ENCODE results near the gene ATF7IP2. TPM values are rescaled to one million over a fixed set of nuclear protein-coding genes. Genes with fewer than 3 reads are reported as not detected.
A peak's percentile ranks its signal among the peaks of the same experiment; 100 is the strongest.

Gene ATF7IP2
- polyA plus RNA-seq, 2 donors, result 4.9 to 6.4 TPM

DNA sequence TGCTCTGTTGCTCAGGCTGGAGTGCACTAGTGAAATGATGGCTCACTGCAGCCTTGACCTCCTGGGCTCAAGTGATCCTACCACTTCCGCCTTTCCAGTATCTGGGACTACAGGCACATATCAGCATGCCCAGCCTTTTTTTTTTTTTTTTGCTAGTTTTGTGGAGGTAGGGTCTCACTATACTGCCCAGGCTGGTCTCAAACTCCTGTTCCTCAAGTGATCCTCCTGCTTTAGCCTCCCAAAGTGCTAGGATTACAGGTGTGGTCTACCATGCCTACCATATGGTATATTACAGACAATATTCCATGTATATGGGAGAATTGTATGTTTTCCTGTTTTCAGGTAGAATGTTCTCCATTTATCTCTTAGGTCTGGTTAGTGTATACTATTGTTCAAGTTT lies 12.3 kb upstream of the ATF7IP2 start:
- H3K36me3 ChIP-seq (ENCODE audit: control insufficient read depth in 2 of 2, insufficient read depth in 2 of 2, low read length in 1 of 2), result no peaks in the 10 kb centered on the region

DNA sequence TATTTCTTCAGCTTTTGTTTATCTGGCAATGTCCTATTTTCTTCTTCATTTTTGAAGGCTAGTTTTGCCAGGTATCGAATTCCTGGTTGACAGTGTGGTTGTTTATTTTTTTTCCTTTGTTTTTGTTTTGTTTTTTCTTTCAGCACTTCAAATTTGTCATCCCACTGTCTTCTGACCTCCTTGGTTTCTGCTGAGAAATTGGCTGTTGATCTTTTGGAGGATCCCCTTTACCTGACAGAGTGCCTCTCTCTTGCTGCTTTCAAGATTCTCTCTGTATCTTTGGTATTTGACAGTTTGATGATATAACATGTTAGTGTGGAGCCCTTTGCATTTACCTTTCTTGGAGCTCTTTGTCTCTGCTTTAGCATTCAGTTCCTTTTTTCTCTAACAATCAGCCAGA lies 9.6 kb upstream of the ATF7IP2 start:
- Histone ChIP-seq H3K27ac (ENCODE audit: low read depth in 2 of 2, low read length in 1 of 2) (no peak overlapping the region), H3K4me3 (ENCODE audit: low read depth in 1 of 2, low read length in 2 of 2) (no peak overlapping the region), H3K4me1 (ENCODE audit: control insufficient read depth in 2 of 2, insufficient read depth in 2 of 2, low read length in 1 of 2) (no peaks in the 10 kb centered on the region), H3K9me3 (ENCODE audit: control insufficient read depth in 2 of 2, insufficient read depth in 1 of 2, low read depth in 1 of 2, low read length in 1 of 2) (no peaks in the 10 kb centered on the region), H3K27me3 (ENCODE audit: control insufficient read depth in 1 of 2, insufficient read depth in 2 of 2, low read length in 2 of 2) (no peaks in the 10 kb centered on the region), H3K36me3 (ENCODE audit: control insufficient read depth in 2 of 2, insufficient read depth in 2 of 2, low read length in 1 of 2) (no peaks in the 10 kb centered on the region)
- 85 to 86% methylated on average over 1 of the region's 1 CpG for WGBS, 2 donors

More for the DNA sequence above, 12.3 kb upstream of the ATF7IP2 start:
- Histone ChIP-seq H3K27ac (ENCODE audit: low read depth in 2 of 2, low read length in 1 of 2) (no peak overlapping the region), H3K4me1 (ENCODE audit: control insufficient read depth in 2 of 2, insufficient read depth in 2 of 2, low read length in 1 of 2) (no peaks in the 10 kb centered on the region), H3K9me3 (ENCODE audit: control insufficient read depth in 2 of 2, insufficient read depth in 1 of 2, low read depth in 1 of 2, low read length in 1 of 2) (no peaks in the 10 kb centered on the region), H3K27me3 (ENCODE audit: control insufficient read depth in 1 of 2, insufficient read depth in 2 of 2, low read length in 2 of 2) (no peaks in the 10 kb centered on the region), H3K4me3 (ENCODE audit: low read depth in 1 of 2, low read length in 2 of 2) (no peak overlapping the region)
- WGBS, 2 donors, result 93 to 100% methylated on average over 1 of the region's 1 CpG

DNA sequence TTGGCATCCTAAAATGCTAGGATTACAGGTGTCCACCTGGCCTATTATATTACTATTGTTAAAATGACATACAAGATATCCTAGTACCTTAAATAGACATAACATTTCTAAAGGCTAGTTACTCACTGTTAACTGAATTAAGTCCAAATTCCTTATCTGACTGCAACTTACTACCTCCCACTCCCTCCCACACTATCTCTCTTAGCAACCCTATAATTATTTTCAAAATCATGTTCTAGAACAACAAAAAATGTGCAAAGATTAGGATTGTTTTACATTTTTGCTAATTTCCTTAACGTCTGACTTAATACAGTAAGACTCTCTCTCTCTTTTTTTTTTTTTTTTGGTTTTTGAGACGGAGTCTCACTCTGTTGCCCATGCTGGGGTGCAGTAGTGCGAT lies 2.2 kb upstream of the ATF7IP2 start:
- Histone ChIP-seq H3K27me3 (ENCODE audit: control insufficient read depth in 1 of 2, insufficient read depth in 2 of 2, low read length in 2 of 2) (no peaks in the 10 kb centered on the region), H3K36me3 (ENCODE audit: control insufficient read depth in 2 of 2, insufficient read depth in 2 of 2, low read length in 1 of 2) (no peaks in the 10 kb centered on the region), H3K4me3 (ENCODE audit: low read depth in 1 of 2, low read length in 2 of 2) (no peak overlapping the region), H3K27ac (ENCODE audit: low read depth in 2 of 2, low read length in 1 of 2) (no peak overlapping the region), H3K4me1 (ENCODE audit: control insufficient read depth in 2 of 2, insufficient read depth in 2 of 2, low read length in 1 of 2) (peaks cover 0 to 2% of the 10 kb centered on the region in 2 donors), H3K9me3 (ENCODE audit: control insufficient read depth in 2 of 2, insufficient read depth in 1 of 2, low read depth in 1 of 2, low read length in 1 of 2) (no peaks in the 10 kb centered on the region)
- 75 to 80% methylated on average over 3 of the region's 3 CpGs for WGBS, 2 donors

DNA sequence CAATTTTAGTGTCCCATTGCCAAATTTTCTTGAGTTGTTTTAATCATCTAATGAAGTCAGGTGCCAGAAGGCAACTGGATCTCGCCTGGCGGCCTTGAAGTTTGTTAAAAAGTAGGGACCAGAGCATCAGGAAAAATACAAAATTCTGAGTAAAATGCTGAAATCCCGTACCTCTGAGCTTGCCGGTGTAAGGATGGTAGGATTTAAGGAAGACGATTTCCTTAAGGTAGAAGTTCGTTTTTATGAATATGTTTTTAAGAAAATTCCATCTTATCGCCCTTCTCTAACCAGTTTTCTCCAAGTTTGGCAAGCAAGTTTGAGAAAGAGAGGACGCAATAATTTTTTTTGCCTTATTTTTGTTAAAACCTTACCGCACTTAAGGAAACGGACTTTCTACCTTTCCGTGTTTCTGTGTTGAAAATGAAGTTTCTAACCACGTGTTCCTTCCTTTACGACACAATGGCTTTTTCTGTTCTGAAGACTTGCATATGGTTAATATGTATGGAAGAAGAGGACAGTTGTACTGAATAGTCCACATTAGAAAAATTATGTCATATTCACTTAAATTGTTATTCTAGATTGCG lies 748 bp downstream of the ATF7IP2 start:
- H3K27ac ChIP-seq (ENCODE audit: low read depth in 2 of 2, low read length in 1 of 2), result no peak overlapping the region
- WGBS, 2 donors, result 12 to 13% methylated on average over 14 of the region's 14 CpGs
- H3K27me3 ChIP-seq (ENCODE audit: control insufficient read depth in 1 of 2, insufficient read depth in 2 of 2, low read length in 2 of 2), result no peaks in the 10 kb centered on the region
- H3K36me3 ChIP-seq (ENCODE audit: control insufficient read depth in 2 of 2, insufficient read depth in 2 of 2, low read length in 1 of 2), result no peaks in the 10 kb centered on the region
- H3K4me3 ChIP-seq (ENCODE audit: low read depth in 1 of 2, low read length in 2 of 2), result peak overlapping the region; percentile 64 to 89
- peaks cover 0 to 2% of the 10 kb centered on the region in 2 donors for H3K4me1 ChIP-seq (ENCODE audit: control insufficient read depth in 2 of 2, insufficient read depth in 2 of 2, low read length in 1 of 2)
- H3K9me3 ChIP-seq (ENCODE audit: control insufficient read depth in 2 of 2, insufficient read depth in 1 of 2, low read depth in 1 of 2, low read length in 1 of 2), result no peaks in the 10 kb centered on the region

DNA sequence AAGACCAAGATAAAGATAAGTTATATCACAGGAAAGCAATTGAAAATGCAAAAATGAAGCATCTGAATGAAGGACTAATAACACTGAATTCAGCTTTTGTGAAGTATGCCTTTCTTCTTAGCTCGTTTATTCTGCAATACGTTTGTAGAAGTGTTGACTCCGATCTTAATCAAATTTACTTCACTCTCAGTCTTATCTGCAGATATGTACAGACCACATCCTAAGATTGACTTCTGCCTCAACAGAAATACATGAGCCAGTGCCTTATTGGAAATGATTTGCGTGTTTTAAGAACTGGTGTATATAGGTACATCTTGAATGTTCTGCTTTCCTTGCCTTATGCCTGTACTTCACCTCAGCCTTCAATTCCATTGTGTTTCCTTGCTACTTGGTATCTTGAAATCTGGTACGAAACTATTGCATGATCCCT lies 1.3 kb downstream of the ATF7IP2 start:
- Histone ChIP-seq H3K4me3 (ENCODE audit: low read depth in 1 of 2, low read length in 2 of 2) (no peak overlapping the region), H3K27me3 (ENCODE audit: control insufficient read depth in 1 of 2, insufficient read depth in 2 of 2, low read length in 2 of 2) (no peaks in the 10 kb centered on the region), H3K27ac (ENCODE audit: low read depth in 2 of 2, low read length in 1 of 2) (no peak overlapping the region), H3K36me3 (ENCODE audit: control insufficient read depth in 2 of 2, insufficient read depth in 2 of 2, low read length in 1 of 2) (no peaks in the 10 kb centered on the region), H3K4me1 (ENCODE audit: control insufficient read depth in 2 of 2, insufficient read depth in 2 of 2, low read length in 1 of 2) (peaks cover 0 to 2% of the 10 kb centered on the region in 2 donors), H3K9me3 (ENCODE audit: control insufficient read depth in 2 of 2, insufficient read depth in 1 of 2, low read depth in 1 of 2, low read length in 1 of 2) (no peaks in the 10 kb centered on the region)
- WGBS, 2 donors, result 64 to 65% methylated on average over 5 of the region's 5 CpGs

DNA sequence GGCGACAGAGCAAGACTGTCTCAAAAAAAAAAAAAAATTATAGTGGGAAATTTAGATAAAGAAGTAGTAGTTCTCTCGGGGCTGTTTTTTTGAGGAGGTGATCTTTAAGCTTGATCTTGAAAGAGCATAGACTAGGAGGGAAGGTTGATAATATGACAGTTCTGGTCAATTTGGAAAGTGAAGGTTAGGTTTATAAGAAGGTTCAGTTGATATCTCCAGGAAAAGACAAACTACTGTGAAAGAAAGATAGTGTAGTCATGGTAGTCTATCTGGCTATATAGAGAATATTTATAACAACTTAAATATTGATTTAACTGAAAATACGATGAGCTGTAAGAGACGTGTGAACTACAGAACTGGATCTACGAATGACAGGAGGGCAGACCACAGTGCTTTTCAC lies 3.1 kb downstream of the ATF7IP2 start:
- H3K4me3 ChIP-seq (ENCODE audit: low read depth in 1 of 2, low read length in 2 of 2), result no peak overlapping the region
- H3K9me3 ChIP-seq (ENCODE audit: control insufficient read depth in 2 of 2, insufficient read depth in 1 of 2, low read depth in 1 of 2, low read length in 1 of 2), result no peaks in the 10 kb centered on the region
- no peaks in the 10 kb centered on the region for H3K36me3 ChIP-seq (ENCODE audit: control insufficient read depth in 2 of 2, insufficient read depth in 2 of 2, low read length in 1 of 2)
- H3K27ac ChIP-seq (ENCODE audit: low read depth in 2 of 2, low read length in 1 of 2), result no peak overlapping the region
- H3K27me3 ChIP-seq (ENCODE audit: control insufficient read depth in 1 of 2, insufficient read depth in 2 of 2, low read length in 2 of 2), result no peaks in the 10 kb centered on the region
- H3K4me1 ChIP-seq (ENCODE audit: control insufficient read depth in 2 of 2, insufficient read depth in 2 of 2, low read length in 1 of 2), result peaks cover 0 to 2% of the 10 kb centered on the region in 2 donors
- WGBS, 2 donors, result 69 to 75% methylated on average over 5 of the region's 5 CpGs

DNA sequence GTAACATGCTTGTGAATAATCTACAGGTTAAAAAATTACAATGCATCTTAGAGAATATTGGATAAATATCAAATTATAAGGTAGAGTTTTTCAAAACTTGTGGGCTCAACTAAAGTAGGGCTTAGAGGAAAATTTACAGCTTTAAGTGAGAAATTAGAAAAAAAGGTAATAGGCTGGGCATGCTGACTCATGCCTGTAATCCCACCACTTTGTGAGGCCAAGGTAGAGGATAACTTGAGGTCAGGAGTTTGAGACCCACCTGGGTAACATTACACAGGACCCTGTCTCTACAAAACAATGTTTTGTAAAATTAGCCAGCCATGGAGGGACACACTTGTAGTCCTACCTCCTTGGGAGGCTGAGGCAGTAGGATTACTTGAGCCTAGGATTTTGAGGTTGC lies 4.5 kb downstream of the ATF7IP2 start:
- Histone ChIP-seq H3K36me3 (ENCODE audit: control insufficient read depth in 2 of 2, insufficient read depth in 2 of 2, low read length in 1 of 2) (no peaks in the 10 kb centered on the region), H3K4me3 (ENCODE audit: low read depth in 1 of 2, low read length in 2 of 2) (no peak overlapping the region), H3K9me3 (ENCODE audit: control insufficient read depth in 2 of 2, insufficient read depth in 1 of 2, low read depth in 1 of 2, low read length in 1 of 2) (no peaks in the 10 kb centered on the region), H3K27ac (ENCODE audit: low read depth in 2 of 2, low read length in 1 of 2) (no peak overlapping the region), H3K4me1 (ENCODE audit: control insufficient read depth in 2 of 2, insufficient read depth in 2 of 2, low read length in 1 of 2) (peaks cover 0 to 2% of the 10 kb centered on the region in 2 donors), H3K27me3 (ENCODE audit: control insufficient read depth in 1 of 2, insufficient read depth in 2 of 2, low read length in 2 of 2) (no peaks in the 10 kb centered on the region)

DNA sequence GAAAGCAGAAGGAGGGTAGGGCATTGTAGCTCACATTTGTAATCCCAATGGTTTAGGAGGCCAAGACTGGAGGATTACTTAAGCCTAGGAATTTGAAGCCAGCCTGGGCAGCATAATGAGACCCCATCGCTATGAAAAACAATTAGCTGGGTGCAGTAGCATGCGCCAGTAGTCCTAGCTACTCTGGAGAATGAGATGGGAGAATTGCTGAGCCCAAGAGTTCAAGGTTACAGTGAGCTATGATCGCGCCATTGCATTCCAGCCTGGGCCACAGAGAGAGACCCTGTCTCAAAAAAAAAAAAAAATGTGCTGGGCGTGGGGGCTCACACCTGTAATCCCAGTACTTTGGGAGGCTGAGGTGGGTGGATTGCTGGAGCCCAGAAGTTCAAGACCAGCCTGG lies 5.0 kb downstream of the ATF7IP2 start:
- Histone ChIP-seq H3K27me3 (ENCODE audit: control insufficient read depth in 1 of 2, insufficient read depth in 2 of 2, low read length in 2 of 2) (no peaks in the 10 kb centered on the region), H3K36me3 (ENCODE audit: control insufficient read depth in 2 of 2, insufficient read depth in 2 of 2, low read length in 1 of 2) (no peaks in the 10 kb centered on the region), H3K27ac (ENCODE audit: low read depth in 2 of 2, low read length in 1 of 2) (no peak overlapping the region), H3K4me1 (ENCODE audit: control insufficient read depth in 2 of 2, insufficient read depth in 2 of 2, low read length in 1 of 2) (peaks cover 0 to under 1% of the 10 kb centered on the region in 2 donors), H3K9me3 (ENCODE audit: control insufficient read depth in 2 of 2, insufficient read depth in 1 of 2, low read depth in 1 of 2, low read length in 1 of 2) (no peaks in the 10 kb centered on the region), H3K4me3 (ENCODE audit: low read depth in 1 of 2, low read length in 2 of 2) (no peak overlapping the region)
- 98 to 99% methylated on average over 5 of the region's 5 CpGs for WGBS, 2 donors

DNA sequence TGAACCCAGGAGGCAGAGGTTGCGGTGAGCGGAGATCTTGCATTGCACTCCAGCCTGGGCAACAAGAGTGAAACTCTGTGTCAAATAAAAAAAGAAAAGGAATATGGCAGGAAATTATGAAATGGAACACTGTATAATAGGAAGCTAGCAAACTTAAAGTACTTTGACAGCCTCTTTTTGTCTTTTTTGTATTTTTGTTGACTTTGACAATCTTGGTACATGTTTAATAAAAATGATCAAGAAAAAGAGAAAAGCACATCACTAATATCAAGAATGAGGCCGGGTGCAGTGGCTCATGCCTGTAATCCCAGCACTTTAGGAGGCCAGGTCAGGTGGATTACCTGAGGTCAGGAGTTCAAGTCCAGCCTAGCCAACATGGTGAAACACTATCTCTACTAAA lies 5.5 kb downstream of the ATF7IP2 start:
- no peaks in the 10 kb centered on the region for H3K27me3 ChIP-seq (ENCODE audit: control insufficient read depth in 1 of 2, insufficient read depth in 2 of 2, low read length in 2 of 2)
- no peaks in the 10 kb centered on the region for H3K36me3 ChIP-seq (ENCODE audit: control insufficient read depth in 2 of 2, insufficient read depth in 2 of 2, low read length in 1 of 2)
- H3K27ac ChIP-seq (ENCODE audit: low read depth in 2 of 2, low read length in 1 of 2), result no peak overlapping the region
- no peak overlapping the region for H3K4me3 ChIP-seq (ENCODE audit: low read depth in 1 of 2, low read length in 2 of 2)
- WGBS, 2 donors, result 95 to 96% methylated on average over 3 of the region's 3 CpGs
- no peaks in the 10 kb centered on the region for H3K4me1 ChIP-seq (ENCODE audit: control insufficient read depth in 2 of 2, insufficient read depth in 2 of 2, low read length in 1 of 2)
- no peaks in the 10 kb centered on the region for H3K9me3 ChIP-seq (ENCODE audit: control insufficient read depth in 2 of 2, insufficient read depth in 1 of 2, low read depth in 1 of 2, low read length in 1 of 2)

DNA sequence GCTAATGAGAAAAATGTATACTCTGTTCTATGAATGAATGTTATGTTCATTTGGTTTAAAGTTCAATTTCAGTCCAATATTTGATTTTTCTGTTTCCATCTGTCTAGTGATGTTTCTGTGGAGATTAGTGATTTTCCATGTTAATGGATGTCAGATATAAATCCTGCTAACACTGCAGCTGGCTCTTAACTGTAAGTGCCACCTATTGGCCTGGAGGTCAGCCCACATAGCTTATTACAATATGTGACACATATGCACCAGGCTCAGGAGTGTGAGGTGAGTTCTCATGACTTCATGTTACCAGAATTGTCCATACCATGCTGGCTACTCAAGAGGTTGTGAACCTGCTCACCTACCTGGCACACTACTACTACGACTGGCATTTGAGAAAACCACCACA lies 17.1 kb downstream of the ATF7IP2 start:
- Histone ChIP-seq H3K27me3 (ENCODE audit: control insufficient read depth in 1 of 2, insufficient read depth in 2 of 2, low read length in 2 of 2) (no peaks in the 10 kb centered on the region), H3K9me3 (ENCODE audit: control insufficient read depth in 2 of 2, insufficient read depth in 1 of 2, low read depth in 1 of 2, low read length in 1 of 2) (peaks cover 0 to 4% of the 10 kb centered on the region in 2 donors), H3K4me1 (ENCODE audit: control insufficient read depth in 2 of 2, insufficient read depth in 2 of 2, low read length in 1 of 2) (no peaks in the 10 kb centered on the region), H3K27ac (ENCODE audit: low read depth in 2 of 2, low read length in 1 of 2) (no peak overlapping the region), H3K36me3 (ENCODE audit: control insufficient read depth in 2 of 2, insufficient read depth in 2 of 2, low read length in 1 of 2) (peaks cover 0 to 4% of the 10 kb centered on the region in 2 donors), H3K4me3 (ENCODE audit: low read depth in 1 of 2, low read length in 2 of 2) (no peak overlapping the region)
- 83 to 92% methylated on average over 1 of the region's 1 CpG for WGBS, 2 donors
